Stimulated activated CD8-positive, alpha-beta memory T cell treated with anti-CD3 and anti-CD28 coated beads, Interleukin-15, amount 100 ng/mL, for 4 hours (primary cell): ENCODE results near the gene RXFP3.

Source experiments
- DNase-seq, 2 donors: peaks; one replicate each; pipeline ENCODE4 v3.0.0-alpha.2; 2020; ENCODE audit warnings: low read depth in 2 of 2

The RXFP3 gene

GRCh38 chr5:33980030-33980429 is 43.8 kb downstream of the RXFP3 start:
- no peak for DNase-seq

GRCh38 chr5:33981408-33982162 is 45.4 kb downstream of the RXFP3 start:
- DNase-seq, result no peak

GRCh38 chr5:33984178-33984577 is 48.0 kb downstream of the RXFP3 start:
- no peak for DNase-seq

GRCh38 chr5:33984671-33985124 is 48.5 kb downstream of the RXFP3 start, which contains the start of gene SLC45A2:
TSS of gene SLC45A2 (minus strand) at chr5:33984693. CDS start at chr5:33984583, 110 bp downstream.
- DNase-seq, result no peak

GRCh38 chr5:33985447-33985846 is 49.3 kb downstream of the RXFP3 start:
- no peak for DNase-seq
